ENCODE measurements around the gene WRAP73. TPM values are rescaled to one million over a fixed set of nuclear protein-coding genes. Genes with fewer than 3 reads are reported as not detected.

Gene WRAP73
- total and polyA plus RNA-seq, 9 of the 15 experiments (the other 6 are each of a cell fraction or from before 2014, with no cell fraction given) = 4.3 to 51.8 (median 30.1) TPM

- TF ChIP-seq, protein P1, sequence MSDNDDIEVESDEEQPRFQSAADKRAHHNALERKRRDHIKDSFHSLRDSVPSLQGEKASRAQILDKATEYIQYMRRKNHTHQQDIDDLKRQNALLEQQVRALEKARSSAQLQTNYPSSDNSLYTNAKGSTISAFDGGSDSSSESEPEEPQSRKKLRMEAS (CRISPR knock-in tag; IDR thresholded peaks at IDR 0.05) = peak; percentile 66
- TF ChIP-seq ZNF551 (CRISPR knock-in tag; IDR thresholded peaks at IDR 0.05) (no peak), CREM (IDR thresholded peaks at IDR 0.05; ENCODE audit: low read depth) (peak; percentile 44; the same call in 1 of the 2 replicates), DMBX1 (CRISPR knock-in tag; IDR thresholded peaks at IDR 0.05; ENCODE audit: borderline replicate concordance) (no peak), NCOA4 (IDR thresholded peaks at IDR 0.05; ENCODE audit: partially characterized antibody) (no peak), SIN3A (IDR thresholded peaks at IDR 0.05; ENCODE audit: borderline replicate concordance in 2 of 2, control insufficient read depth in 1 of 2, low read depth in 2 of 2, low read length in 2 of 2) (no peak), MAFF (IDR thresholded peaks at IDR 0.05; ENCODE audit: low read length) (no peak), ESRRA (IDR thresholded peaks at IDR 0.05; ENCODE audit: borderline replicate concordance, low read depth) (peak; percentile 26; the same call in 1 of the 2 replicates), GATA2 (CRISPR knock-in tag; IDR thresholded peaks at IDR 0.05) (peak; percentile 24; the same call in 1 of the 2 replicates), STAG1 (CRISPR knock-in tag; IDR thresholded peaks at IDR 0.05; ENCODE audit: borderline replicate concordance) (no peak), MAZ (CRISPR knock-in tag; conservative IDR thresholded peaks at IDR 0.05 in 1 of 2, IDR thresholded peaks at IDR 0.05 in 1 of 2) (0 out of 4 replicates have a peak, but pooled peaks of 1 of the 2 experiments have one; percentile 13), E2F6 (IDR thresholded peaks at IDR 0.05; ENCODE audit: borderline replicate concordance in 1 of 2, extremely low read depth in 1 of 2, insufficient read depth in 1 of 2, insufficient read length in 1 of 2, low read depth in 1 of 2, low read length in 1 of 2, poor library complexity in 1 of 2, severe bottlenecking in 1 of 2) (peak in 1 of 2 experiments; percentile 45), MLX (CRISPR knock-in tag; conservative IDR thresholded peaks at IDR 0.05) (no peak)
- TF ChIP-seq, protein P2, sequence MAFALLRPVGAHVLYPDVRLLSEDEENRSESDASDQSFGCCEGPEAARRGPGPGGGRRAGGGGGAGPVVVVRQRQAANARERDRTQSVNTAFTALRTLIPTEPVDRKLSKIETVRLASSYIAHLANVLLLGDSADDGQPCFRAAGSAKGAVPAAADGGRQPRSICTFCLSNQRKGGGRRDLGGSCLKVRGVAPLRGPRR (CRISPR knock-in tag; IDR thresholded peaks at IDR 0.05) = peak; percentile 30; the same call in 1 of the 2 replicates
- TF ChIP-seq, protein P3, sequence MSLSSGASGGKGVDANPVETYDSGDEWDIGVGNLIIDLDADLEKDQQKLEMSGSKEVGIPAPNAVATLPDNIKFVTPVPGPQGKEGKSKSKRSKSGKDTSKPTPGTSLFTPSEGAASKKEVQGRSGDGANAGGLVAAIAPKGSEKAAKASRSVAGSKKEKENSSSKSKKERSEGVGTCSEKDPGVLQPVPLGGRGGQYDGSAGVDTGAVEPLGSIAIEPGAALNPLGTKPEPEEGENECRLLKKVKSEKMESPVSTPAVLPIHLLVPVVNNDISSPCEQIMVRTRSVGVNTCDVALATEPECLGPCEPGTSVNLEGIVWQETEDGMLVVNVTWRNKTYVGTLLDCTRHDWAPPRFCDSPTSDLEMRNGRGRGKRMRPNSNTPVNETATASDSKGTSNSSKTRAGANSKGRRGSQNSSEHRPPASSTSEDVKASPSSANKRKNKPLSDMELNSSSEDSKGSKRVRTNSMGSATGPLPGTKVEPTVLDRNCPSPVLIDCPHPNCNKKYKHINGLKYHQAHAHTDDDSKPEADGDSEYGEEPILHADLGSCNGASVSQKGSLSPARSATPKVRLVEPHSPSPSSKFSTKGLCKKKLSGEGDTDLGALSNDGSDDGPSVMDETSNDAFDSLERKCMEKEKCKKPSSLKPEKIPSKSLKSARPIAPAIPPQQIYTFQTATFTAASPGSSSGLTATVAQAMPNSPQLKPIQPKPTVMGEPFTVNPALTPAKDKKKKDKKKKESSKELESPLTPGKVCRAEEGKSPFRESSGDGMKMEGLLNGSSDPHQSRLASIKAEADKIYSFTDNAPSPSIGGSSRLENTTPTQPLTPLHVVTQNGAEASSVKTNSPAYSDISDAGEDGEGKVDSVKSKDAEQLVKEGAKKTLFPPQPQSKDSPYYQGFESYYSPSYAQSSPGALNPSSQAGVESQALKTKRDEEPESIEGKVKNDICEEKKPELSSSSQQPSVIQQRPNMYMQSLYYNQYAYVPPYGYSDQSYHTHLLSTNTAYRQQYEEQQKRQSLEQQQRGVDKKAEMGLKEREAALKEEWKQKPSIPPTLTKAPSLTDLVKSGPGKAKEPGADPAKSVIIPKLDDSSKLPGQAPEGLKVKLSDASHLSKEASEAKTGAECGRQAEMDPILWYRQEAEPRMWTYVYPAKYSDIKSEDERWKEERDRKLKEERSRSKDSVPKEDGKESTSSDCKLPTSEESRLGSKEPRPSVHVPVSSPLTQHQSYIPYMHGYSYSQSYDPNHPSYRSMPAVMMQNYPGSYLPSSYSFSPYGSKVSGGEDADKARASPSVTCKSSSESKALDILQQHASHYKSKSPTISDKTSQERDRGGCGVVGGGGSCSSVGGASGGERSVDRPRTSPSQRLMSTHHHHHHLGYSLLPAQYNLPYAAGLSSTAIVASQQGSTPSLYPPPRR (CRISPR knock-in tag; IDR thresholded peaks at IDR 0.05; ENCODE audit: borderline replicate concordance) = peak; percentile 48; the same call in 1 of the 2 replicates
These were observed 30.8 kb downstream of the WRAP73 start (continued) for GRCh38 chr1:3618881-3619671.
